GM12891 (cell line): ENCODE measurements around the gene ATP8A2.

Experiments used
- PAX5 ChIP-seq: IDR thresholded peaks from 2 replicates; pipeline ENCODE4 v1.6.1; 2011; ENCODE audit warnings: low read length, moderate library complexity, mild to moderate bottlenecking; ENCODE audit not compliant: insufficient read depth, severe bottlenecking
- POLR2A ChIP-seq: IDR thresholded peaks from 2 replicates; pipeline ENCODE4 v1.6.1; 2011; ENCODE audit warnings: low read depth, low read length, control low read depth
- TAF1 ChIP-seq: IDR thresholded peaks from 2 replicates; pipeline ENCODE4 v1.6.1; 2011; ENCODE audit warnings: low read depth, low read length, control low read depth

- TF ChIP-seq PAX5: no peak
- no peak for TF ChIP-seq POLR2A
- no peak for TF ChIP-seq TAF1
Measured at GRCh38 chr13:25945596-25945995, 573.8 kb downstream of the ATP8A2 start.
